Liver (tissue), 9 donors: ENCODE data around the gene NHS. TPM values are rescaled to one million over a fixed set of nuclear protein-coding genes. Genes with fewer than 3 reads are reported as not detected.

Source experiments
- DNase-seq: peaks from one replicate; pipeline ENCODE4 v3.0.0-alpha.2; 2017; ENCODE audit warnings: low spot score
- H3K27ac ChIP-seq, 2 donors: one replicate each; pipeline ENCODE4 v1.7.0; 2013; ENCODE audit warnings: inconsistent platforms in 2 of 2, low read length in 2 of 2, control low read depth in 1 of 2, low read depth in 1 of 2, mild to moderate bottlenecking in 1 of 2
- H3K27me3 ChIP-seq, 4 donors: one replicate each; pipeline versions ENCODE4 v1.6.1 to v1.7.0; 2013; ENCODE audit warnings: low read length in 3 of 4, inconsistent platforms in 1 of 4, mild to moderate bottlenecking in 1 of 4, moderate library complexity in 1 of 4; ENCODE audit not compliant: control insufficient read depth in 4 of 4, insufficient read depth in 4 of 4
- H3K36me3 ChIP-seq, 4 donors: one replicate each; pipeline versions ENCODE4 v1.6.1 to v1.7.0; 2013; ENCODE audit warnings: low read length in 3 of 4, mild to moderate bottlenecking in 3 of 4, low read depth in 1 of 4, moderate library complexity in 1 of 4; ENCODE audit not compliant: control insufficient read depth in 4 of 4, insufficient read depth in 3 of 4
- H3K4me1 ChIP-seq, 4 donors: one replicate each; pipeline versions ENCODE4 v1.6.1 to v1.7.0; 2013; ENCODE audit warnings: low read length in 3 of 4, mild to moderate bottlenecking in 3 of 4, moderate library complexity in 1 of 4; ENCODE audit not compliant: control insufficient read depth in 4 of 4, insufficient read depth in 4 of 4
- H3K4me3 ChIP-seq, 3 donors: one replicate each; pipeline versions ENCODE4 v1.6.1 to v1.7.0; 2013; ENCODE audit warnings: low read length in 3 of 3, control low read depth in 1 of 3, low read depth in 1 of 3, mild to moderate bottlenecking in 1 of 3
- H3K9ac ChIP-seq, 2 donors: one replicate each; pipeline ENCODE4 v1.7.0; 2013; ENCODE audit warnings: low read length in 2 of 2, mild to moderate bottlenecking in 2 of 2, moderate library complexity in 2 of 2, control low read depth in 1 of 2, low read depth in 1 of 2
- H3K9me3 ChIP-seq, 4 donors: one replicate each; pipeline versions ENCODE4 v1.6.1 to v1.7.0; 2013; ENCODE audit warnings: low read length in 3 of 4; ENCODE audit not compliant: control insufficient read depth in 4 of 4
- ATF3 ChIP-seq: IDR thresholded peaks from 2 replicates; pipeline ENCODE4 v1.6.1; 2016; ENCODE audit warnings: antibody characterized with exemption
- EGR1 ChIP-seq, 2 donors: IDR thresholded peaks; 2 replicates each; pipeline ENCODE4 v1.6.1; 2016 to 2018; ENCODE audit warnings: antibody characterized with exemption in 2 of 2, low read depth in 2 of 2
- FOXA2 ChIP-seq: IDR thresholded peaks from 2 replicates; pipeline ENCODE4 v1.6.1; 2016; ENCODE audit warnings: antibody characterized with exemption
- GABPA ChIP-seq, 2 donors: IDR thresholded peaks in 1 of 2; conservative IDR thresholded peaks in 1 of 2; 2 replicates each; pipeline ENCODE4 v1.6.1; 2016; ENCODE audit warnings: antibody characterized with exemption in 2 of 2, mild to moderate bottlenecking in 1 of 2, moderate library complexity in 1 of 2
- HNF4A ChIP-seq, 2 donors: conservative IDR thresholded peaks; 2 replicates each; pipeline ENCODE4 v1.6.1; 2016; ENCODE audit warnings: antibody characterized with exemption in 2 of 2, mild to moderate bottlenecking in 2 of 2
- HNF4G ChIP-seq: IDR thresholded peaks from 2 replicates; pipeline ENCODE4 v1.6.1; 2016; ENCODE audit warnings: antibody characterized with exemption
- JUND ChIP-seq, 2 donors: IDR thresholded peaks; 2 replicates each; pipeline ENCODE4 v1.6.1; 2016; ENCODE audit warnings: antibody characterized with exemption in 2 of 2
- NR2F2 ChIP-seq: IDR thresholded peaks from 2 replicates; pipeline ENCODE4 v1.6.1; 2016; ENCODE audit warnings: antibody characterized with exemption
- RAD21 ChIP-seq, 2 donors: IDR thresholded peaks; 2 replicates each; pipeline ENCODE4 v1.6.1; 2016; ENCODE audit warnings: antibody characterized with exemption in 2 of 2, mild to moderate bottlenecking in 2 of 2
- REST ChIP-seq: IDR thresholded peaks from 2 replicates; pipeline ENCODE4 v1.6.1; 2016; ENCODE audit warnings: antibody characterized with exemption, mild to moderate bottlenecking
- RXRA ChIP-seq, 2 donors: IDR thresholded peaks; 2 replicates each; pipeline ENCODE4 v1.6.1; 2017 to 2018; ENCODE audit warnings: antibody characterized with exemption in 2 of 2, mild to moderate bottlenecking in 1 of 2
- SP1 ChIP-seq: IDR thresholded peaks from 2 replicates; pipeline ENCODE4 v1.6.1; 2018; ENCODE audit warnings: antibody characterized with exemption, mild to moderate bottlenecking
- TAF1 ChIP-seq: conservative IDR thresholded peaks from 2 replicates; pipeline ENCODE4 v1.6.1; 2016; ENCODE audit warnings: antibody characterized with exemption, mild to moderate bottlenecking
- YY1 ChIP-seq: IDR thresholded peaks from 2 replicates; pipeline ENCODE4 v1.6.1; 2016; ENCODE audit warnings: antibody characterized with exemption, mild to moderate bottlenecking
- WGBS: extraction: QIAGEN DNeasy Blood & Tissue Kit; methylation state at CpG from one replicate; pipeline ENCODE4 v1.1.7; 2013; 5-methylcytosine and 5-hydroxymethylcytosine counted together
- polyA plus RNA-seq, 2 donors: library from polyadenylated mRNA; stranded (reverse) in 1 of 2; unstranded in 1 of 2; fragments of 200-250 nt in 1 of 2; fragments of >200 nt in 1 of 2; fragmentation: Nextera tagmentation in 1 of 2; extraction: Ambion mirVana in 1 of 2; gene quantifications; one replicate each; pipeline versions ENCODE4 v1.2.1 to v1.2.3, GENCODE V29; 2013 to 2015
- total RNA-seq, 2 donors: library from RNA; depleted of rRNA; stranded (reverse); fragments of >200 nt; gene quantifications; one replicate each; pipeline ENCODE4 v1.2.3, GENCODE V29; 2014
- TF ChIP-seq, protein P1 (sequence below): fragments of 150-350 bp; IDR thresholded peaks from 2 replicates; pipeline ENCODE4 v1.5.1; 2017; ENCODE audit warnings: improper control_type of control experiment, low read depth, low read length; ENCODE audit not compliant: missing input control
- TF ChIP-seq, protein P2 (sequence below): IDR thresholded peaks from 2 replicates; pipeline ENCODE4 v1.6.1; 2016; ENCODE audit warnings: antibody characterized with exemption
- TF ChIP-seq, protein P3 (sequence below): IDR thresholded peaks from 2 replicates; pipeline ENCODE4 v1.6.1; 2016; ENCODE audit warnings: antibody characterized with exemption
- donor health status: healthy.
- donor health status: healthy.
- donor health status: healthy.
- donor health status: healthy.
- donor health status: healthy.

Gene NHS
- total and polyA plus RNA-seq, 4 donors, result 0.03 to 0.17 (median 0.10) TPM

DNA sequence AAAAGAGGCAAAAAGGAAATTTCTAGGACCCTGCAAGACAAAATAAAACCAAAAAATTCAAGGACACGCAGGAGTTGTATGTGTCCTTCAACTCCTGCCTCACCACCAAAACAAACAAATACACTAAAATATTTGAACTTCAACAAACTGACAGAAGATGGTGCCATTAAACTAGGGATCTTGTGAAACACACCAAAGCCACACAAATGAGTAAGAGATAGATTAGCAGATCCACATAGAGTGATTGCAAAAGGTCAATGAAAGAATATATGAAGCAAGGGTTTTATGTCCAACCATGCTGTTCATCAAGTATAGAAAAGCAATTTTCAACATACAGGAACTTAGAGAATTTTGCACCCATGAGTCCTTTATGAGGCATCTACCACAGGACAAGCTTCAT is 322.2 kb downstream of the NHS start:
- no peak for DNase-seq
- Histone ChIP-seq H3K4me3 (no peak overlapping the region), H3K36me3 (no peaks in the 10 kb centered on the region), H3K9me3 (no peaks in the 10 kb centered on the region), H3K4me1 (no peaks in the 10 kb centered on the region), H3K27ac (no peak overlapping the region), H3K9ac (no peak overlapping the region), H3K27me3 (no peaks in the 10 kb centered on the region)
- TF ChIP-seq, protein P1, sequence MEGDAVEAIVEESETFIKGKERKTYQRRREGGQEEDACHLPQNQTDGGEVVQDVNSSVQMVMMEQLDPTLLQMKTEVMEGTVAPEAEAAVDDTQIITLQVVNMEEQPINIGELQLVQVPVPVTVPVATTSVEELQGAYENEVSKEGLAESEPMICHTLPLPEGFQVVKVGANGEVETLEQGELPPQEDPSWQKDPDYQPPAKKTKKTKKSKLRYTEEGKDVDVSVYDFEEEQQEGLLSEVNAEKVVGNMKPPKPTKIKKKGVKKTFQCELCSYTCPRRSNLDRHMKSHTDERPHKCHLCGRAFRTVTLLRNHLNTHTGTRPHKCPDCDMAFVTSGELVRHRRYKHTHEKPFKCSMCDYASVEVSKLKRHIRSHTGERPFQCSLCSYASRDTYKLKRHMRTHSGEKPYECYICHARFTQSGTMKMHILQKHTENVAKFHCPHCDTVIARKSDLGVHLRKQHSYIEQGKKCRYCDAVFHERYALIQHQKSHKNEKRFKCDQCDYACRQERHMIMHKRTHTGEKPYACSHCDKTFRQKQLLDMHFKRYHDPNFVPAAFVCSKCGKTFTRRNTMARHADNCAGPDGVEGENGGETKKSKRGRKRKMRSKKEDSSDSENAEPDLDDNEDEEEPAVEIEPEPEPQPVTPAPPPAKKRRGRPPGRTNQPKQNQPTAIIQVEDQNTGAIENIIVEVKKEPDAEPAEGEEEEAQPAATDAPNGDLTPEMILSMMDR, result peak; percentile 26
- TF ChIP-seq, protein P2, sequence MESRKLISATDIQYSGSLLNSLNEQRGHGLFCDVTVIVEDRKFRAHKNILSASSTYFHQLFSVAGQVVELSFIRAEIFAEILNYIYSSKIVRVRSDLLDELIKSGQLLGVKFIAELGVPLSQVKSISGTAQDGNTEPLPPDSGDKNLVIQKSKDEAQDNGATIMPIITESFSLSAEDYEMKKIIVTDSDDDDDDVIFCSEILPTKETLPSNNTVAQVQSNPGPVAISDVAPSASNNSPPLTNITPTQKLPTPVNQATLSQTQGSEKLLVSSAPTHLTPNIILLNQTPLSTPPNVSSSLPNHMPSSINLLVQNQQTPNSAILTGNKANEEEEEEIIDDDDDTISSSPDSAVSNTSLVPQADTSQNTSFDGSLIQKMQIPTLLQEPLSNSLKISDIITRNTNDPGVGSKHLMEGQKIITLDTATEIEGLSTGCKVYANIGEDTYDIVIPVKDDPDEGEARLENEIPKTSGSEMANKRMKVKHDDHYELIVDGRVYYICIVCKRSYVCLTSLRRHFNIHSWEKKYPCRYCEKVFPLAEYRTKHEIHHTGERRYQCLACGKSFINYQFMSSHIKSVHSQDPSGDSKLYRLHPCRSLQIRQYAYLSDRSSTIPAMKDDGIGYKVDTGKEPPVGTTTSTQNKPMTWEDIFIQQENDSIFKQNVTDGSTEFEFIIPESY, result no peak
- TF ChIP-seq JUND (IDR thresholded peaks at IDR 0.05), result no peak
- TF ChIP-seq FOXA2, result no peak
- peak; percentile 78 to 80 for TF ChIP-seq RAD21 (IDR thresholded peaks at IDR 0.05)
- TF ChIP-seq RXRA (IDR thresholded peaks at IDR 0.05), result peak in 1 of 2 donors; percentile 17
- TF ChIP-seq HNF4A (conservative IDR thresholded peaks at IDR 0.05), result peak in 1 of 2 donors; percentile 12
- WGBS, result 23% methylated on average over 1 of the region's 1 CpG

- H3K36me3 ChIP-seq, result no peaks in the 10 kb centered on the region
- WGBS, result 94% methylated on average over 1 of the region's 1 CpG
- no peak overlapping the region for H3K9ac ChIP-seq
- no peaks in the 10 kb centered on the region for H3K4me1 ChIP-seq
- no peak overlapping the region for H3K27ac ChIP-seq
- no peaks in the 10 kb centered on the region for H3K9me3 ChIP-seq
- peaks cover 0 to 2% (median 0%) of the 10 kb centered on the region in 4 donors for H3K27me3 ChIP-seq
- TF ChIP-seq HNF4A (conservative IDR thresholded peaks at IDR 0.05), result no peak
- TF ChIP-seq, protein P3, sequence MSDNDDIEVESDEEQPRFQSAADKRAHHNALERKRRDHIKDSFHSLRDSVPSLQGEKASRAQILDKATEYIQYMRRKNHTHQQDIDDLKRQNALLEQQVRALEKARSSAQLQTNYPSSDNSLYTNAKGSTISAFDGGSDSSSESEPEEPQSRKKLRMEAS, result no peak
- TF ChIP-seq, protein P2, result no peak
- no peak for TF ChIP-seq HNF4G
- TF ChIP-seq GABPA (IDR thresholded peaks at IDR 0.05 in 1 of 2, conservative IDR thresholded peaks at IDR 0.05 in 1 of 2), result no peak
- no peak for TF ChIP-seq TAF1
- TF ChIP-seq YY1, result no peak
- no peak for TF ChIP-seq RXRA (IDR thresholded peaks at IDR 0.05)
- no peak for TF ChIP-seq RAD21 (IDR thresholded peaks at IDR 0.05)
- no peak for TF ChIP-seq REST
- TF ChIP-seq EGR1 (IDR thresholded peaks at IDR 0.05; ENCODE audit: low read depth in 2 of 2), result no peak
- TF ChIP-seq SP1, result no peak
- no peak for TF ChIP-seq NR2F2
- no peak for TF ChIP-seq ATF3
- no peak for TF ChIP-seq FOXA2
- no peak overlapping the region for H3K4me3 ChIP-seq
- no peak for DNase-seq
These were observed 326.0 kb downstream of the NHS start for GRCh38 chrX:17700976-17701375.
